ENCODE measurements around the gene LRRC8D.
A peak's percentile ranks its signal among the peaks of the same experiment; 100 is the strongest.
"Not testable (repeated sequence)": the region's sequence is repeated elsewhere in the genome, so short reads cannot be mapped to it uniquely, and the experiment has no call there.

The LRRC8D gene

GRCh38 chr1:89917353-89917752 lies 96.5 kb downstream of the LRRC8D start:
- no peak for ATAC-seq

- no peak for ATAC-seq
Observed at GRCh38 chr1:89918127-89918793, 97.4 kb downstream of the LRRC8D start.

GRCh38 chr1:89918794-89919155 lies 97.9 kb downstream of the LRRC8D start:
- no peak for ATAC-seq

GRCh38 chr1:89919174-89919573 lies 98.3 kb downstream of the LRRC8D start:
- ATAC-seq: no peak

GRCh38 chr1:89922911-89923310 lies 102.1 kb downstream of the LRRC8D start:
- ATAC-seq: no peak

- no peak for ATAC-seq
Observed at GRCh38 chr1:89923517-89923916, 102.7 kb downstream of the LRRC8D start.

- ATAC-seq: not testable (repeated sequence)
Observed at GRCh38 chr1:89924075-89924474, 103.2 kb downstream of the LRRC8D start.

- ATAC-seq: no peak
Observed at GRCh38 chr1:89927049-89927448, 106.2 kb downstream of the LRRC8D start.

GRCh38 chr1:89927478-89927877 lies 106.6 kb downstream of the LRRC8D start:
- no peak for ATAC-seq

GRCh38 chr1:89928506-89928905 lies 107.7 kb downstream of the LRRC8D start:
- ATAC-seq: no peak

- ATAC-seq: no peak
Observed at GRCh38 chr1:89929467-89930063, 108.7 kb downstream of the LRRC8D start.

GRCh38 chr1:89930579-89930978 lies 109.7 kb downstream of the LRRC8D start:
- ATAC-seq: no peak

- no peak for ATAC-seq
Observed at GRCh38 chr1:89931964-89932363, 111.1 kb downstream of the LRRC8D start.

GRCh38 chr1:89932598-89933364 lies 111.9 kb downstream of the LRRC8D start:
- ATAC-seq: no peak

GRCh38 chr1:89934461-89934860 lies 113.6 kb downstream of the LRRC8D start:
- ATAC-seq: no peak

GRCh38 chr1:89935235-89935634 lies 114.4 kb downstream of the LRRC8D start:
- no peak for ATAC-seq

GRCh38 chr1:89936694-89937093 lies 115.9 kb downstream of the LRRC8D start:
- no peak for ATAC-seq

GRCh38 chr1:89938171-89939055 lies 117.6 kb downstream of the LRRC8D start:
- ATAC-seq: no peak

- no peak for ATAC-seq
Observed at GRCh38 chr1:89939059-89939570, 118.3 kb downstream of the LRRC8D start.

- ATAC-seq: no peak
Observed at GRCh38 chr1:89939693-89940438, 119.0 kb downstream of the LRRC8D start.

GRCh38 chr1:89941110-89941766 lies 120.4 kb downstream of the LRRC8D start:
- peak; percentile 49 for ATAC-seq
